ENCODE data around the gene OPALIN.

DNA sequence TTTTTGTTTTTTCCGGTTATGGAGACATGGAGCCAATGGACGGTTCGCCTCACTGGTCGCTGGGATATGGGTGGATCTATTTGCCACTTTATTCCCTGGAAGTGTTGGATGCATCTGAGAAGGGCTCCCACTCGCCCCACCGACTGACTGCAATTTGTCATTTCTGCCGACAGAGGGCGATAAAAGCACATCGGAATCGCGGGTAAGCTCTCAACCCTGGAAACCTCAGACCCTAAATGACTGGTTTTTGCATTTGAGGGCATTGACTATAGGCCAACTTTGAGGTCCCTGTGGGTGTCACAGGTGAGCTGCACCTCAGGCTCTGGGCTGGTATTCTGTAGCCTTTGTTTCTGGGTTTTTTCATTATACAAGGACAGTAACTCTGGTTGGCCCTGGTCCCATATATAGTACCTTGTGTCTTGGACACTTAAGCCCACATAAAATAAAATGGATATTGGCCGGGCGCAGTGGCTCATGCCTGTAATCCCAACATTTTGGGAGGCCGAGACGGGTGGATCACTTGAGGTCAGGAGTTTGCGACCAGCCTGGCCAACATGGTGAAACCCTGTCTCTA lies 11.9 kb upstream of the OPALIN start:
- TF ChIP-seq, protein P1, sequence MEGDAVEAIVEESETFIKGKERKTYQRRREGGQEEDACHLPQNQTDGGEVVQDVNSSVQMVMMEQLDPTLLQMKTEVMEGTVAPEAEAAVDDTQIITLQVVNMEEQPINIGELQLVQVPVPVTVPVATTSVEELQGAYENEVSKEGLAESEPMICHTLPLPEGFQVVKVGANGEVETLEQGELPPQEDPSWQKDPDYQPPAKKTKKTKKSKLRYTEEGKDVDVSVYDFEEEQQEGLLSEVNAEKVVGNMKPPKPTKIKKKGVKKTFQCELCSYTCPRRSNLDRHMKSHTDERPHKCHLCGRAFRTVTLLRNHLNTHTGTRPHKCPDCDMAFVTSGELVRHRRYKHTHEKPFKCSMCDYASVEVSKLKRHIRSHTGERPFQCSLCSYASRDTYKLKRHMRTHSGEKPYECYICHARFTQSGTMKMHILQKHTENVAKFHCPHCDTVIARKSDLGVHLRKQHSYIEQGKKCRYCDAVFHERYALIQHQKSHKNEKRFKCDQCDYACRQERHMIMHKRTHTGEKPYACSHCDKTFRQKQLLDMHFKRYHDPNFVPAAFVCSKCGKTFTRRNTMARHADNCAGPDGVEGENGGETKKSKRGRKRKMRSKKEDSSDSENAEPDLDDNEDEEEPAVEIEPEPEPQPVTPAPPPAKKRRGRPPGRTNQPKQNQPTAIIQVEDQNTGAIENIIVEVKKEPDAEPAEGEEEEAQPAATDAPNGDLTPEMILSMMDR (IDR thresholded peaks at IDR 0.05) = peak; percentile 71 to 87 (median 71)
- no peak for TF ChIP-seq POLR2A (IDR thresholded peaks at IDR 0.05; ENCODE audit: low read depth)
- TF ChIP-seq POLR2AphosphoS5 (IDR thresholded peaks at IDR 0.05) = no peak
- no peak for TF ChIP-seq EP300 (IDR thresholded peaks at IDR 0.05)

All from esophagus muscularis mucosa (tissue), 4 donors.